Breast epithelium (tissue), 3 donors: Measurements from ENCODE around the gene PAK1IP1.

Experiments used
- CTCF ChIP-seq, 3 donors: fragments of 450-650 bp; IDR thresholded peaks; one replicate each; pipeline ENCODE4 v1.5.1; 2016 to 2017; ENCODE audit warnings: antibody characterized with exemption in 3 of 3, mild to moderate bottlenecking in 3 of 3, moderate library complexity in 3 of 3
- POLR2A ChIP-seq: fragments of 450-650 bp; IDR thresholded peaks from one replicate; pipeline ENCODE4 v1.6.1; 2016; ENCODE audit warnings: antibody characterized with exemption, mild to moderate bottlenecking, moderate library complexity

DNA sequence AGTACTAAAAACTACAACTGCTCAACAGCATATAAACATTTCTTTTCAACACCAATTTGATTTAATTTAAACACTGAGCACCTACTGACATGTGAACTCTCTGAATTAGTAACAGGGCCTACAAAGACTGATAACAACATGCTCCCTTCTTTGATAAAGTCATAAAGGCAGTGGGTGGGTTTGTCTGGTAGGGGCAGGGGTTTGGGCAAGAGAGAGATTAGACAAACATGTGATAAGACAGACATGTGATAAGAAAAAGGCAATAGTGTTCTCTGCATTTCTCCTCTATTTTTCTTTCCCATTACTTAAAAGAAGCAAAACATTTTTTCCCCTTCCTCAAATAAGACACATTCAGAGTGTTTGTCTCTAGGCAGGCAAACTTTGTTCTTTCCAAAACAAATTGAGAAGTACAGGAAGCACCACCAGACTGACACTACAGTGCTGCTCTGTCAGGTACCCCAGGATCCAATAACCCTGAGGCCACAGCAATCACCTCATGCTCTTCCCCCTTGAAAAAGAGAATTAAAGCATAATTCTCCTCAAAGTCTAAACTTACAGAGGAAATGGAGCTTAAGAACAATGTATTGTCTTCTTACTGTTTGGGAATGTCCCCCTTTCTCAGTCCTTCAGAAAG lies 12.3 kb upstream of the PAK1IP1 start:
- TF ChIP-seq CTCF (IDR thresholded peaks at IDR 0.05), result no peak
- TF ChIP-seq POLR2A, result no peak
